Stomach smooth muscle (tissue), 2 donors: ENCODE data around the gene SLMAP.
"Not testable (repeated sequence)": the region's sequence is repeated elsewhere in the genome, so short reads cannot be mapped to it uniquely, and the experiment has no call there.

Experiments
- H3K27ac ChIP-seq: one replicate; pipeline ENCODE4 v1.7.0; 2013; ENCODE audit warnings: mild to moderate bottlenecking, low read length, inconsistent platforms
- H3K27me3 ChIP-seq, 2 donors: one replicate each; pipeline ENCODE4 v1.7.0; 2013; ENCODE audit warnings: low read length in 2 of 2; ENCODE audit not compliant: insufficient read depth in 2 of 2, control insufficient read depth in 1 of 2
- H3K36me3 ChIP-seq, 2 donors: one replicate each; pipeline ENCODE4 v1.7.0; 2013; ENCODE audit warnings: low read length in 2 of 2; ENCODE audit not compliant: control insufficient read depth in 2 of 2, insufficient read depth in 2 of 2
- H3K4me1 ChIP-seq: one replicate; pipeline ENCODE4 v1.7.0; 2013; ENCODE audit warnings: low read length; ENCODE audit not compliant: control insufficient read depth, insufficient read depth
- H3K4me3 ChIP-seq, 2 donors: one replicate each; pipeline ENCODE4 v1.7.0; 2013; ENCODE audit warnings: low read length in 2 of 2
- H3K9ac ChIP-seq, 2 donors: one replicate each; pipeline ENCODE4 v1.7.0; 2013; ENCODE audit warnings: low read length in 2 of 2, mild to moderate bottlenecking in 1 of 2
- H3K9me3 ChIP-seq, 2 donors: one replicate each; pipeline ENCODE4 v1.7.0; 2013; ENCODE audit warnings: low read length in 2 of 2; ENCODE audit not compliant: control insufficient read depth in 2 of 2
- donor health status: healthy.
- donor health status: Pancreatic carcinoma.

Gene SLMAP

GRCh38 chr3:57852896-57853295 is 96.8 kb downstream of the SLMAP start:
- Histone ChIP-seq H3K9ac (no peak overlapping the region), H3K9me3 (no peaks in the 10 kb centered on the region), H3K4me3 (no peak overlapping the region), H3K27me3 (no peaks in the 10 kb centered on the region), H3K36me3 (no peaks in the 10 kb centered on the region), H3K4me1 (no peaks in the 10 kb centered on the region), H3K27ac (no peak overlapping the region)

- Histone ChIP-seq H3K36me3 (peaks cover 2 to 10% of the 10 kb centered on the region in 2 donors), H3K27ac (no peak overlapping the region), H3K27me3 (no peaks in the 10 kb centered on the region), H3K4me1 (no peaks in the 10 kb centered on the region), H3K9me3 (no peaks in the 10 kb centered on the region), H3K9ac (no peak overlapping the region), H3K4me3 (no peak overlapping the region)
These were observed 99.2 kb downstream of the SLMAP start for GRCh38 chr3:57855281-57855680.

- Histone ChIP-seq H3K9ac (no peak overlapping the region), H3K36me3 (peaks cover 2 to 12% of the 10 kb centered on the region in 2 donors), H3K4me1 (no peaks in the 10 kb centered on the region), H3K27me3 (no peaks in the 10 kb centered on the region), H3K9me3 (no peaks in the 10 kb centered on the region), H3K27ac (no peak overlapping the region), H3K4me3 (no peak overlapping the region)
These were observed 99.8 kb downstream of the SLMAP start for GRCh38 chr3:57855943-57856342.

- Histone ChIP-seq H3K9me3 (no peaks in the 10 kb centered on the region), H3K9ac (no peak overlapping the region), H3K36me3 (peaks cover 2 to 13% of the 10 kb centered on the region in 2 donors), H3K4me1 (no peaks in the 10 kb centered on the region), H3K27ac (no peak overlapping the region), H3K4me3 (no peak overlapping the region), H3K27me3 (no peaks in the 10 kb centered on the region)
These were observed 100.6 kb downstream of the SLMAP start for GRCh38 chr3:57856675-57857074.

GRCh38 chr3:57862894-57863293 is 106.8 kb downstream of the SLMAP start:
- Histone ChIP-seq H3K27me3 (no peaks in the 10 kb centered on the region), H3K9ac (no peak overlapping the region), H3K36me3 (peaks cover 2 to 13% of the 10 kb centered on the region in 2 donors), H3K4me3 (no peak overlapping the region), H3K9me3 (no peaks in the 10 kb centered on the region), H3K4me1 (no peaks in the 10 kb centered on the region), H3K27ac (no peak overlapping the region)

- Histone ChIP-seq H3K9ac (no peak overlapping the region), H3K4me1 (no peaks in the 10 kb centered on the region), H3K36me3 (peaks cover 2 to 12% of the 10 kb centered on the region in 2 donors), H3K9me3 (no peaks in the 10 kb centered on the region), H3K4me3 (no peak overlapping the region), H3K27me3 (no peaks in the 10 kb centered on the region), H3K27ac (no peak overlapping the region)
These were observed 107.3 kb downstream of the SLMAP start for GRCh38 chr3:57863380-57863779.

GRCh38 chr3:57864853-57865252 is 108.7 kb downstream of the SLMAP start:
- Histone ChIP-seq H3K9me3 (no peaks in the 10 kb centered on the region), H3K27me3 (no peaks in the 10 kb centered on the region), H3K36me3 (peaks cover 0 to 6% of the 10 kb centered on the region in 2 donors), H3K4me3 (no peak overlapping the region), H3K9ac (no peak overlapping the region), H3K4me1 (no peaks in the 10 kb centered on the region), H3K27ac (no peak overlapping the region)

- H3K4me1 ChIP-seq, H3K27me3 ChIP-seq, H3K27ac ChIP-seq, H3K9ac ChIP-seq, H3K4me3 ChIP-seq, H3K36me3 ChIP-seq, H3K9me3 ChIP-seq: not testable (repeated sequence)
These were observed 113.0 kb downstream of the SLMAP start for GRCh38 chr3:57869110-57869509.

GRCh38 chr3:57872606-57873005 is 116.5 kb downstream of the SLMAP start:
- no peak overlapping the region for H3K9ac ChIP-seq
- H3K4me1 ChIP-seq, result no peaks in the 10 kb centered on the region
- H3K27ac ChIP-seq, result no peak overlapping the region
- H3K9me3 ChIP-seq, result no peaks in the 10 kb centered on the region
- peaks cover 0 to 2% of the 10 kb centered on the region in 2 donors for H3K36me3 ChIP-seq
- H3K4me3 ChIP-seq, result no peak overlapping the region
- H3K27me3 ChIP-seq, result no peaks in the 10 kb centered on the region

- no peaks in the 10 kb centered on the region for H3K36me3 ChIP-seq
- no peak overlapping the region for H3K4me3 ChIP-seq
- H3K9me3 ChIP-seq, result no peaks in the 10 kb centered on the region
- H3K9ac ChIP-seq, result no peak overlapping the region
- H3K4me1 ChIP-seq, result no peaks in the 10 kb centered on the region
- no peak overlapping the region for H3K27ac ChIP-seq
- no peaks in the 10 kb centered on the region for H3K27me3 ChIP-seq
These were observed 120.5 kb downstream of the SLMAP start for GRCh38 chr3:57876632-57877031.

GRCh38 chr3:57877116-57877515 is 121.0 kb downstream of the SLMAP start:
- no peaks in the 10 kb centered on the region for H3K4me1 ChIP-seq
- H3K9ac ChIP-seq, result peak overlapping the region in 1 of 2 donors; percentile 14
- H3K4me3 ChIP-seq, result no peak overlapping the region
- H3K27me3 ChIP-seq, result no peaks in the 10 kb centered on the region
- H3K36me3 ChIP-seq, result no peaks in the 10 kb centered on the region
- no peak overlapping the region for H3K27ac ChIP-seq
- no peaks in the 10 kb centered on the region for H3K9me3 ChIP-seq
